ENCODE measurements around the gene RPTOR. TPM values are rescaled to one million over a fixed set of nuclear protein-coding genes. Genes with fewer than 3 reads are reported as not detected.

Gene RPTOR
- total RNA-seq, 1 donor from 2014 or later: 53.7 TPM

DNA sequence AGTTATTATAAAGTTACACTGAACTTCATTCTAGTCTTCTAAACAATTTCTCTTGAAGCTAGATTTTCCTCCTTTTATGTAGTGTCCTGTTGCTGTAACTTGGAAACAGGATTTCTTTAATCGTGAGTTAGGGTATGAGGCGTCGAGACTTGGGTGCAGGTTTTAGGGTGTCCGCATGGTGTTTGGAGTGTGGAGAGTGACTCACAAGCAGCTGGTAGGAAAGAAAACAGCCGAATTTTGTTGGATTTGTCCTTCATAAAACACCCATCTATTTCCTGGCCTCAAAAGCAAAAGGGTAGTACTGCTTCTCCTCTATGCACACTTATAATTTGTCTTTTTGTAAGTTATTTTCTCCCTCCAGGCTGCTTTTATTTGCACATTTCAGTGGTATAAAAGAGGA is 1.6 kb downstream of the RPTOR start:
- H3K9me3 Mint-ChIP-seq: no peaks in the 10 kb centered on the region
- no peaks in the 10 kb centered on the region for H3K36me3 Mint-ChIP-seq
- peaks cover 13% of the 10 kb centered on the region for H3K27me3 Mint-ChIP-seq (ENCODE audit: low read depth)
- DNase-seq (ENCODE audit: low spot score in 2 of 2, unreplicated experiment in 2 of 2): no peak
- peak overlapping the region; percentile 35 for H3K27ac Mint-ChIP-seq
- peaks cover 27% of the 10 kb centered on the region for H3K4me1 Mint-ChIP-seq
- H3K4me3 Mint-ChIP-seq: peak overlapping the region; percentile 95
- TF ChIP-seq, protein P1, sequence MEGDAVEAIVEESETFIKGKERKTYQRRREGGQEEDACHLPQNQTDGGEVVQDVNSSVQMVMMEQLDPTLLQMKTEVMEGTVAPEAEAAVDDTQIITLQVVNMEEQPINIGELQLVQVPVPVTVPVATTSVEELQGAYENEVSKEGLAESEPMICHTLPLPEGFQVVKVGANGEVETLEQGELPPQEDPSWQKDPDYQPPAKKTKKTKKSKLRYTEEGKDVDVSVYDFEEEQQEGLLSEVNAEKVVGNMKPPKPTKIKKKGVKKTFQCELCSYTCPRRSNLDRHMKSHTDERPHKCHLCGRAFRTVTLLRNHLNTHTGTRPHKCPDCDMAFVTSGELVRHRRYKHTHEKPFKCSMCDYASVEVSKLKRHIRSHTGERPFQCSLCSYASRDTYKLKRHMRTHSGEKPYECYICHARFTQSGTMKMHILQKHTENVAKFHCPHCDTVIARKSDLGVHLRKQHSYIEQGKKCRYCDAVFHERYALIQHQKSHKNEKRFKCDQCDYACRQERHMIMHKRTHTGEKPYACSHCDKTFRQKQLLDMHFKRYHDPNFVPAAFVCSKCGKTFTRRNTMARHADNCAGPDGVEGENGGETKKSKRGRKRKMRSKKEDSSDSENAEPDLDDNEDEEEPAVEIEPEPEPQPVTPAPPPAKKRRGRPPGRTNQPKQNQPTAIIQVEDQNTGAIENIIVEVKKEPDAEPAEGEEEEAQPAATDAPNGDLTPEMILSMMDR (IDR thresholded peaks at IDR 0.05; ENCODE audit: unreplicated experiment): no peak

DNA sequence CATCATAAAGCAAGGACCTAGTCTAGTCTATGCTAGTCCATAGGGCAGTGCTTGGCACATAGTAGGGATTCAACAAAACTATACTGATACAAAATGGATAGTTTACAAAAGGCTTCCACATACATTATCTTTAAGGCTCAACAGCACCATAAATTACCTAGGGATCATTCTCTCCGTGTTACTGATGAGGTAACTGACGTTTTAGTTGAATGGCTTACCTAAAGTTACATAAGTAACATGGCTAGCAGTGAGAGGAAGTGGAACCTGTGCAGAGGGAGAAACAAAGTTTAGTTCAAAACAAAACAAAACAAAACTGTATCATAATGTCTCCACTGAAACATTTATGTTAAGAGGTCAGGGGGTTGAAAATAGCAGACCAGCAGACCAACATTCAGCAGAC is 7.9 kb downstream of the RPTOR start:
- H3K4me1 Mint-ChIP-seq: peaks cover 2% of the 10 kb centered on the region
- peaks cover 5% of the 10 kb centered on the region for H3K36me3 Mint-ChIP-seq
- no peaks in the 10 kb centered on the region for H3K27me3 Mint-ChIP-seq (ENCODE audit: low read depth)
- H3K4me3 Mint-ChIP-seq: no peak overlapping the region
- H3K9me3 Mint-ChIP-seq: no peaks in the 10 kb centered on the region
- TF ChIP-seq, protein P1 (IDR thresholded peaks at IDR 0.05; ENCODE audit: unreplicated experiment): no peak
- H3K27ac Mint-ChIP-seq: no peak overlapping the region
- DNase-seq (ENCODE audit: low spot score in 2 of 2, unreplicated experiment in 2 of 2): no peak

DNA sequence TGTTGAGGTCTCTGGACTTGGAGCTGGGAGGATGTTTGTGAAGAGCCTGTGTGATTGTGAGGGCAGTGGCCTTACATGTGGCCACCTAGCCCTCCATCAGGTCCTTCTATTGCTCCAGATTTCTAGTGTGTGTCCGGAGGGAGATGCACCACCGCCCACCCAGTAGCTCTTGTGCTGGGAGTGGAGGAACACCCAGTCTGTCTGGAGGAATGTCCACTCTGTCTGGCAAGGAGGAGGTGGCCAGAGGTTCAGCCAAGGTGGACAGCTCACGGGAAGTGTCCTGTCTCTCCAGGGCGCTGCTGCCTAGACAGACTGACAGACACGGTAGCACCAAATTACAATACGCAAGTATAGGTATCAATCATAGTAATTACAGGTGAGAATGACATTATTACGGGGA is 10.6 kb downstream of the RPTOR start:
- Mint-ChIP-seq H3K4me1 (peaks cover 1% of the 10 kb centered on the region), H3K4me3 (no peak overlapping the region), H3K36me3 (peaks cover 5% of the 10 kb centered on the region), H3K9me3 (no peaks in the 10 kb centered on the region), H3K27ac (no peak overlapping the region), H3K27me3 (ENCODE audit: low read depth) (no peaks in the 10 kb centered on the region)
- TF ChIP-seq, protein P1 (IDR thresholded peaks at IDR 0.05; ENCODE audit: unreplicated experiment): no peak
- DNase-seq (ENCODE audit: low spot score in 2 of 2, unreplicated experiment in 2 of 2): no peak

DNA sequence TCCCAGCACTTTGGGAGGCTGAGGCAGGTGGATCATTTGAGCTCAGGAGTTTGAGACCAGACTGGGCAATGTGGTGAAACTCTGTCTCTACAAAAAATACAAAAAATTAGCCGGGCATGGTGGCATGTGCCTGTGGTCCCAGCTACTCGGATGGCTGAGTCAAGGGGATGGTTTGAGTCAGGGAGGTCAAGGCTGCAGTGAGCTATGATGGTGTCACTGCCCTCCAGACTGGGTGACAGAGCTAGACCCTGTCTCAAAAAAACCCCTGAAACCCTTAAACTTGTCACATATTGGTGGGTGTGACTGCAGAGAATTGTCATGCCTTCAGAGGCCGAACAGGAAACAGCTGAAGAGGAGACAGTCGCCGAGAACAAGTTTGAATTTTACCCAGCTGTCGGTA is 13.4 kb downstream of the RPTOR start:
- H3K9me3 Mint-ChIP-seq: no peaks in the 10 kb centered on the region
- H3K4me3 Mint-ChIP-seq: no peak overlapping the region
- peaks cover 2% of the 10 kb centered on the region for H3K4me1 Mint-ChIP-seq
- H3K27ac Mint-ChIP-seq: no peak overlapping the region
- no peak for DNase-seq (ENCODE audit: low spot score in 2 of 2, unreplicated experiment in 2 of 2)
- H3K36me3 Mint-ChIP-seq: peaks cover 4% of the 10 kb centered on the region
- TF ChIP-seq, protein P1 (IDR thresholded peaks at IDR 0.05; ENCODE audit: unreplicated experiment): no peak
- H3K27me3 Mint-ChIP-seq (ENCODE audit: low read depth): no peaks in the 10 kb centered on the region

DNA sequence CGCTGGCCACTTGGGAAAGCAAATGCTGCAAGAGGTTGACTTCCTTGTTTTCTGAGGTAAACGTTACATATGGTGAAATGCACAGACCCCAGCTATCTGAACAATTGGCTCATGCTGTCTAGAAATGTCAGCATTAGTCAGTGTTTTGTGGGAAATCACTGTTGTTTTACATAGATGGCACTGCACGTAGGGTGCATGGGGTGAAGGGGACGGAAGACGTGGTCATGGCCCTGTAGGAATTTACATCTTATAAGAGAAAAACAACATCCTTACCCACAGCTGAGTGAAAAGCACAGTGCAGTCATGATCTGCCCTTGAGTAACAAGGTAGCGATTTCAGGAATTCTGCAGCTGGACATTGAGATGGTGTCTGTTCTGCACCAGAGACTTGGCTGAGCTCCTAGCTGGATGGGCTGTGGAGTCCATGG is 15.2 kb downstream of the RPTOR start:
- TF ChIP-seq, protein P1 (IDR thresholded peaks at IDR 0.05; ENCODE audit: unreplicated experiment): no peak
- no peak for DNase-seq (ENCODE audit: low spot score in 2 of 2, unreplicated experiment in 2 of 2)
- Mint-ChIP-seq H3K4me3 (no peak overlapping the region), H3K36me3 (no peaks in the 10 kb centered on the region), H3K27ac (no peak overlapping the region), H3K4me1 (peaks cover 5% of the 10 kb centered on the region), H3K27me3 (ENCODE audit: low read depth) (no peaks in the 10 kb centered on the region), H3K9me3 (no peaks in the 10 kb centered on the region)

DNA sequence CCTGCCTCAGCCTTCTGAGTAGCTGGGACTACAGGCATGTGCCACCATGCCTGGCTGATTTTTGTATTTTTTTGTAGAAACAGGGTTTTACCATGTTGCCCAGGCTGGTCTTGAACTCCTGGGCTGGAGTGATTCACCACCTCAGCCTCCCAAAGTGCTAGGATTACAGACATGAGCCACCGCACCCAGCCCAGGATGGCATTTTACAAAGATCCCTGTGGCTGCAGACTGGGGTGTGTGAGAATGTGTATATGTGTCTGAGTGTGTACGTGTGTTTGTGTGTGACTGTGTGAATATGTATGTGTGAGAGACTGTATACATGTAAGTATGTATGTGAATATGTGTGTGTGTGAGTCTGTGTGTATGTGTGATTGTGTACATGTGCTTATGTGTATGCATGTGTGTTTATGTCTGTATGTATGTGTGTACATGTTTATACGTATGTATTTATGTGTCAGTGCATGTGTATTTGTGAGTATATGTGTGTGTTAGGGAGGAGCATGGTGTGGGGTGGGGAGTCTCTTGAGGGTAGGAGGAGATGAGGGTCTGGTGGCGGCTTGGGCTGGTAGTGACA is 17.0 kb downstream of the RPTOR start:
- DNase-seq (ENCODE audit: low spot score in 2 of 2, unreplicated experiment in 2 of 2): no peak
- Mint-ChIP-seq H3K4me1 (peaks cover 18% of the 10 kb centered on the region), H3K27me3 (ENCODE audit: low read depth) (no peaks in the 10 kb centered on the region), H3K9me3 (no peaks in the 10 kb centered on the region), H3K36me3 (no peaks in the 10 kb centered on the region), H3K4me3 (no peak overlapping the region), H3K27ac (no peak overlapping the region)
- TF ChIP-seq, protein P1 (IDR thresholded peaks at IDR 0.05; ENCODE audit: unreplicated experiment): no peak

All from mesothelial cell of epicardium (in vitro differentiated cells).